ENCODE data around the gene SLC25A13. TPM values are rescaled to one million over a fixed set of nuclear protein-coding genes. Genes with fewer than 3 reads are reported as not detected.

Gene SLC25A13
- total and polyA plus RNA-seq, 2 of the 13 experiments (the other 11 are each of a cell fraction or from before 2014, with no cell fraction given) = 36.2 to 84.9 TPM

- TF ChIP-seq ZNF407 (CRISPR knock-in tag; IDR thresholded peaks at IDR 0.05; ENCODE audit: not compliant biosample characterization) = no peak
- TF ChIP-seq, protein P1, sequence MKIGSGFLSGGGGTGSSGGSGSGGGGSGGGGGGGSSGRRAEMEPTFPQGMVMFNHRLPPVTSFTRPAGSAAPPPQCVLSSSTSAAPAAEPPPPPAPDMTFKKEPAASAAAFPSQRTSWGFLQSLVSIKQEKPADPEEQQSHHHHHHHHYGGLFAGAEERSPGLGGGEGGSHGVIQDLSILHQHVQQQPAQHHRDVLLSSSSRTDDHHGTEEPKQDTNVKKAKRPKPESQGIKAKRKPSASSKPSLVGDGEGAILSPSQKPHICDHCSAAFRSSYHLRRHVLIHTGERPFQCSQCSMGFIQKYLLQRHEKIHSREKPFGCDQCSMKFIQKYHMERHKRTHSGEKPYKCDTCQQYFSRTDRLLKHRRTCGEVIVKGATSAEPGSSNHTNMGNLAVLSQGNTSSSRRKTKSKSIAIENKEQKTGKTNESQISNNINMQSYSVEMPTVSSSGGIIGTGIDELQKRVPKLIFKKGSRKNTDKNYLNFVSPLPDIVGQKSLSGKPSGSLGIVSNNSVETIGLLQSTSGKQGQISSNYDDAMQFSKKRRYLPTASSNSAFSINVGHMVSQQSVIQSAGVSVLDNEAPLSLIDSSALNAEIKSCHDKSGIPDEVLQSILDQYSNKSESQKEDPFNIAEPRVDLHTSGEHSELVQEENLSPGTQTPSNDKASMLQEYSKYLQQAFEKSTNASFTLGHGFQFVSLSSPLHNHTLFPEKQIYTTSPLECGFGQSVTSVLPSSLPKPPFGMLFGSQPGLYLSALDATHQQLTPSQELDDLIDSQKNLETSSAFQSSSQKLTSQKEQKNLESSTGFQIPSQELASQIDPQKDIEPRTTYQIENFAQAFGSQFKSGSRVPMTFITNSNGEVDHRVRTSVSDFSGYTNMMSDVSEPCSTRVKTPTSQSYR (CRISPR knock-in tag; IDR thresholded peaks at IDR 0.05; ENCODE audit: borderline replicate concordance) = no peak
- TF ChIP-seq ZFP90 (CRISPR knock-in tag; IDR thresholded peaks at IDR 0.05; ENCODE audit: borderline replicate concordance) = no peak
- TF ChIP-seq CEBPB (IDR thresholded peaks at IDR 0.05; ENCODE audit: borderline replicate concordance, low read depth, low read length) = no peak
- no peak for TF ChIP-seq HNF1A (IDR thresholded peaks at IDR 0.05; ENCODE audit: low read depth)
- no peak for TF ChIP-seq HNF1A (CRISPR knock-in tag; IDR thresholded peaks at IDR 0.05; ENCODE audit: borderline replicate concordance)
- TF ChIP-seq ZNF710 (CRISPR knock-in tag; IDR thresholded peaks at IDR 0.05; ENCODE audit: borderline replicate concordance) = 0 out of 2 replicates have a peak, but pooled peaks have one; percentile 12
- TF ChIP-seq FOXM1 (CRISPR knock-in tag; IDR thresholded peaks at IDR 0.05) = no peak
- no peak for TF ChIP-seq U2AF2 (IDR thresholded peaks at IDR 0.05; ENCODE audit: low read depth, low read length)
- TF ChIP-seq ATF7 (IDR thresholded peaks at IDR 0.05) = no peak
- no peak for TF ChIP-seq ATF7 (CRISPR knock-in tag; IDR thresholded peaks at IDR 0.05)
Measured at GRCh38 chr7:96321031-96321657, 754 bp downstream of the SLC25A13 start (continued).
